Fibroblast of skin of back (primary cell): ENCODE data around the gene GRIK3.

Source experiments
- DNase-seq: peaks from one replicate; pipeline ENCODE4 v3.0.0-alpha.2; 2013

GRIK3 gene

DNA sequence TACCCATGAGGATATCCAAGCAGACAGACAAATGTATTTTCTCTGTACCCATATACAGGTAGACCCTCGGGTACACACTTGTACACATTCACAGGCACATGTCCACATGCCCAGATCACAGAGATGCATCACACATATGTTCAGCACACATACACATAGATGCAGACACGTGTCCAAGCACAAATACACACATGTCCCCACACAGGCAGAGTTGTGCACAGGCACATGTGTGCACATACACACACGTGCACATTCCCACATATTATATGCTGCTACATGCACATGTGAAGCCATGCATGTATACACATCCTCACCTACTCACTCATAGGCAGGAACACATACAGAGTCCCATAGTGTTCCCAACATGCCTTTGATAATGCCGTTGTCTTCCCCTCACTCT lies 219.5 kb downstream of the GRIK3 start:
- no peak for DNase-seq

GRCh38 chr1:36814083-36814482 lies 220.2 kb downstream of the GRIK3 start:
- no peak for DNase-seq

DNA sequence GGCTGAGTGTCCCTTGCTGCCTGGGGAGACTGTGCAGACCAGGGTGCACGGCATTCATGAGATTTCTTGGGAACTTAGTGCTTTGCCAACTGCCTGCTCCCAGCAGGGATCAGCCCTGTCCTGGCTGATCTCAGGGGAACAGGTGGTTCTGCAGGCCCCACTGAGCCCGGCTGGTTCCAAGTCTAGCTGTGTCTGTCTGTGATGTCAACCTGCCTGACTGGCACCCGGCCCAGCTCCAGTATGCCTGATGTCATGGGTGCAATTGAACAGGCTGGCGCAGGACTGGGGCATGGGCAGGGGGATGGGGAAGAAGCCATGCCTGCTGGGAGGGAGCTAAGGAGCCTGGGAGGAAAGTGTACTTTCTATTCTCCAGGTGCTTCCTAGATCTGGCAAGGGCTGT lies 227.1 kb downstream of the GRIK3 start:
- no peak for DNase-seq

DNA sequence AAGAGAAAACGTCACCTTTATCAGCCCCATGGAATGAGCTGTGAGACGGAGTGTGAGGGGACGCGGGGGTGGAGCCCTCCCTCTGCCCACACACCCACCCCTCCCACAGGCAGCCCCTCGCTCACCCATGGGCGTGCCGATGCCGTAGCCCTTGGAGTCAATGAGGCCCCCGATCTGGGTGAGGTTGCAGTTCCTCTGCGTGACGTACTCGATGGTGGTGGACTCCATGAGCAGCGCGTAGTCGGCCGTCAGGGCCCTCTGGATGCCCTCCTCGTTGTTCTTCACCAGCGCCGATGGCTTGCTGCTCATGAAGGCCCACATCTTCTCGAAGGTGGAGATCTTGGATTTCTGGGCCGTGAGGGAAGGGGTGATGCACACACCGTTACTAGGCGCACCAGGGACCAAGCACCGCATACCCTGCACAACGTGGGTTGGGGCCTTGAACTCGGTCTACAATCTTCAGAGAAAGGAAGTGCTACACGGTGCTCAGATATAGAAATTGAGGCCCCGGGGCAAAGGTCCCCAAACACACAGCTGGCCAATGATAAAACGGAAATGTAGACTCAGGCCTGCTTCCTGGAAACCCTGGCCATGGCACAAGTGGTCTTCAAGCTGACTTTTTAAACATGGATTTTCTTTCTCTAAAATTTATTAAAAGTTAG lies 228.2 kb downstream of the GRIK3 start:
- no peak for DNase-seq

- no peak for DNase-seq
These were observed 229.5 kb downstream of the GRIK3 start for GRCh38 chr1:36804669-36805314.

DNA sequence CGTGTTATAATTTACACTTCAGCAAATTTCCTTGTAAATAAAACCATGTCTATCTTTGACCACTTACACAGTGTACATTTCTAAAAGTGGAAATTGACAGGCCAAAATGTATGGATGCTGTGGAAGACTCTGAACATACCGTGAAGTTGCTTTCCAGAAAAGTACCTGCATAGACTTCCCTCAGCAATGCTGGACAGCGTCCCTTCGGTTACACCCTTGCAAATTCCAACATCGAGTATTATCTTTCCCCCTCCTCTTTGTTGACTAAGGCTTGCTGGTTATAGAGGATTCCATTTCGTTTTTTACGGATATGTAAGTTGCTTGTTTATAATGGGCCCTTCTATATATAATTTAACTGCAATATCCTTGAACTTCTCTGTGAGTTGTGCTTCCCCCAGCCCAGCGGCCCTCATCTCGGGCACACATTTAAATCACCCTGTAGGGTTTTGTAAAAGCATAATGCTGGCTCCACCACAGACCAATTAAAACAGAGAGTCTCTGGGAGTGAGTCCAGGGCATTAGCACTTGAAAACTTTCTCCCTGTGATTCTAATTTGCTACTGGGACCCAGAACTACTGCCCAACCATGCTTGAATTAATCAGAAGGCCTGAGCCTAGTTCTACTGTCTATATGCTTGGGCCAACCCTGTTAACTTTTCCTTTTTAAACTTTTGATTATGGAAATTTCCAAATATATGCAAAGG lies 230.3 kb downstream of the GRIK3 start:
- no peak for DNase-seq

- no peak for DNase-seq
These were observed 232.3 kb downstream of the GRIK3 start for GRCh38 chr1:36802018-36802417.

DNA sequence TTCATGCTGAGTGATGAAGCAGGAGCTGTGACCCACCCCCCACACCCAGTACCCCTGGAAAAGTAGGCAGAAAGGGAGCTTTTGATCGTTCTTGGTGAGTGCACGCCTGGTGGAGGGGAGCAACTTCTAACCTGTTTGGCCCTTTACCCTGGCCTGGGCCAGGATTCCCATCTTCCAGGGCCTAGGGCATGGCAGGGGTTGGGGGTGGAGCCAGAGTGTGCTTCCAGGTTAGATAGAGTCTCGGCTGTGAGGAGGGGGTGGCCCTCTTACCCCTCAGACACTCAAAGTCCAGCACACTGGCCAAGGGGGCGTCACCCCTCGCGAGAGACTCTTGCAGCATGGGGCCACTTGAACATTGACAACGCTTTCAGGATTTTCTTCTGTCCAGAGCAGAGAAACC lies 236.6 kb downstream of the GRIK3 start:
- DNase-seq: no peak

- DNase-seq: no peak
These were observed 237.6 kb downstream of the GRIK3 start for GRCh38 chr1:36796733-36797132.

- no peak for DNase-seq
These were observed 238.2 kb downstream of the GRIK3 start for GRCh38 chr1:36796106-36796590.

- no peak for DNase-seq
These were observed 239.9 kb downstream of the GRIK3 start for GRCh38 chr1:36794460-36794859.

- no peak for DNase-seq
These were observed 240.9 kb downstream of the GRIK3 start for GRCh38 chr1:36793452-36793851.

DNA sequence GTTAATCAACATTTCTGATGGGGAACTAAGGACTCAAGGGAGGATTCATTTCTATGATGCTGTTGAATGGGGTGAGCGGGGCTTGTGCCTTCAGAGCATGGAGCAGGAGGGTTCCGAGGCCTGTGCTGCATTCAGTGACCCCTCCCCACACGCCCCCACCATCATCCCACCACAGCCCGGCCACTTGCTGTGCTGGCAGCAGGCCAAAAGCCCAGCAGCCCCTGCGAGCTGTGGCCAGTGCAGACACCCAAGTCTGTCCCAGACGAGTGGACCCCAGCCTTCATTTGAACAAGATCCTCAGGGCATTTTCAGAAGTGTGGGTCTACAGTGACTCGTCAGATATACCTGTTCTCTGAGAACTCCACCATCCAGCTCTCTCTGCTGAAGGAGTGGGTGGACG lies 242.0 kb downstream of the GRIK3 start:
- no peak for DNase-seq

DNA sequence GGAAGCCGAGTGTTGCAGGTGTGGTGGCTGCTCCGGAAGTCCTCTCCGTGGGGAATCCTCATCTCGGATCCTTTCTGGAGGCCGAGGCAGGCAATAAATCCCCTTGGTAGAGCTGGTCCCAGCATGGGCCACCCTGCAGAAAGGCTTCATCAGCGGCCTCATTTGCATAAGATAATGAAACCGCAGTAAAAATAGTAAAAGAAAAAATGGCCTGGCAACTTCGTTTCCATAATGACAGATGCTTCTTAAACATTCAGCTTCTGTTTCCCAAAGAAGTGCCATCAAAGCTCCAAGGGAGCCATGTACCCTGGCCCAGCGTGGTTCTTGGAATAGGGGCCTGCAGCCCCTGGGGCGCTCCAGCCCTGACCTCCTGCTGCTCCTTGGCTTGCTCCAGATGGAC lies 244.1 kb downstream of the GRIK3 start:
- DNase-seq: no peak

DNA sequence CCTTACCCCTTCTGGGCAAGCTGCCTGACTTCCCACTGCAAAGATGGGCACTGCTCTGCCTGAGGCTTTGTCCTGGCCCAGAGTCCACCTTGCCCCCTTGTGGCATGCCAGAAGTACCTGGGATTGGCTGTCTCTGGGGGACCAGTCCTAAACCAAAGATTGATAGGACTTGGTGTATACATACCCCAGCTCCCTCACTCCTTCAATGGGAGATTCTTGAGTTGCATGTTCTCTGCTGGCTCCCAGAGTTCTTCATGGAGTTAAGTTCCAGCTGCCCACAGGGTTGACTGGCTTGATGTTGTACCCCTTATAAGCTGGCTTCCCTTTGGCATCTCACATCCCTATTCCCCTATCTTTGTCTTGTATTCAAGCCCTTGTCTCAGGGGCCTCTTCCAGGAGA lies 244.8 kb downstream of the GRIK3 start:
- no peak for DNase-seq

DNA sequence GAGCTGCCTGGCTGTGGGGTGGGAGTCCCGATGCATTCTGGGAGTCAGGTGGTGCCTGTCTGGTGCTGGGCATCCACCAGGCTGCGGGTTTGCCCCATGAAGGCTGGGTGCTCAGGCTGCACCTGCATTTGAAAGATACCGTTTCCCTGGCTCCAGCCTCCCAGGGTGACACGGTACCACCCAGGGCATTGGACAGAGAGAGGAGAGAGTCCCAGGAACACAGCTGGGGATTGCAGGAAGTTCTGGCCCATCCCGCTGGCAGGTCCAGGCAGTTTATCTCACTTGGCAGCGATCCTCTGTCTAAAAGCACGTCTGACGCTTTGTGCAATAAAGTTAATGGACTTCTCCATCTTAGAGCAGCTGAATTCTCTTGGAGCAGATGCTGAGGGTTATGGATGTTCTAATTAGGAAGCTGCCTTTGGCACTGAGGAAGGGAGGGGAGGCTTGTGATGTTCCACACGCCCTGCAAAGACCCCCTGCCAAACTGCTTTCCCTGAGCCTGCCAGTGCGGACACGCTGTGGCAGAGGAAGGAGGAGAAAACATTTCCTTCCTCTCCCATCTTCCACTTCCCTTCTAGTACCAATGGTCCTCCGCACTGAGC lies 246.9 kb downstream of the GRIK3 start:
- DNase-seq: no peak

GRCh38 chr1:36786425-36786824 lies 247.9 kb downstream of the GRIK3 start:
- no peak for DNase-seq

DNA sequence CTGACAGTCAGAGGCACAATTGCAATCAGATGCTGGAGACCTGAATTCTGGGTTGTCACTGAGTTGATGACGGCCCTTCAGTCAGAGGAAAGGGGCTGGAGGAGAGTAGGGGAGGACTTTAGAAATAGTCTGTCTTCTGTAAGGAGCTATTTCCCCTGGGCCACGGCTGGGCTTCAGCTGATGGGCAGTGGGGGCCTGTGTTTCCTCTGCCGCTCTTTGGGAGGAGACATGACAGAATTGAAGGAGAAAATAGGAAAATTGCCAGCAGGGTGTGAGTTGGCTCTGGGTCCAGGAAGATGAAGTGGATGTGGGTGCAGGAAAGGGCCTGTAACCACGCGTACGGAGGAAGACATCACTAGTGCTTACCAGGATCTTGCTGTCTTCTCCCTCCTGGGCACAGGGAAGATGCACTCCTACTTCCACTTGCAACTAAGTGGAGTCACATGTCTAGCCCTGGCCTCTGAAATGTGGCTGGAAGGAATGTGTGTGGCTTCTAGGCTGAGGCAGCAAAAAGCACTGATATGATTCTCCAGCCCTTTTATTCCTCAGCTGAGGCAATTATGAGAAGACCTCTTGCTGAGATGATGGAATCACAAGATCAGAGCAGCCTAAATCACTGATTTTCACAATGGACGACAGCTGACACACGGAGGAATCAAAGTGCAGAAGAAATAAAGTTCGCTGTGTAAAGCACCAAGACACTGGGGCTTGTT lies 250.0 kb downstream of the GRIK3 start:
- no peak for DNase-seq

- DNase-seq: no peak
These were observed 250.8 kb downstream of the GRIK3 start for GRCh38 chr1:36783475-36783874.

DNA sequence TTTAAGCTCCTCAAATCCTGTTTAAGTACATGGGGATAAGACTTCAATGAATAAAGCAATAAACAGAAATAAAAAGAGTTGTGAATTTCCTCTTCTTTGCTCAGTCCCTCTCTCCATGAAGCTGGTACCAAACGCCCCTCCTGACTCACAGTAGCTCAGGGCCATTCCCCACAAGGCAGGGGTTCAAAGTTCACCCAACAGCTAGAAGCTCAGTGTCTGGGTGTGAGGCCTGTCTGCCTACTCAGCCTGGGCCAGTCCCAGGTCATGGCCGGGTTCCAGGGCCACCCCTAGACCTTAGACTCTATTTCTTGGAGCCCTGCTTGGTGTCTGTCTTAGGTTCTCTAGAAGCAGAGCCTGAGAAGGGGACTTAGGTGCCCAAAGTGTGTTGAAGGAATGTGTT lies 251.5 kb downstream of the GRIK3 start:
- DNase-seq: no peak

DNA sequence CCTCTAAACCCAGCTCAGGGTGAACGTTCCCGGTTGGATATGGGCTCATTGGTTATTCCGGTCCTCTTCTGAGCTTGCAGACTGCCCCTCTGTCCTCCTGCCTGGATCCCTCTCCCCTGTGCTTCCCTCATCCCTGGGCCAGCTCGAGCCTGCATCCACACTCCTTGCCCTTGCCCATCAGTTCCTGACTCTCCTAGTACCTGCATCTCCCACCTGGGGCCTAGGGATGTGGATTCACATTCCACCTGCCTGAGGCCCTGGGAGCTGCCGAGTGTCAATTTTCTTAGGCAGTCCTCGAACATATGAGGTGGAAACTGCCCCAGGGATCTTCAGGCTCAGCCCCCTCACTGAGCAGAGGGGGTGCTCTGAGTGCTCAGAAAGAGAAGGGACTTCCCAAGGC lies 252.2 kb downstream of the GRIK3 start:
- DNase-seq: no peak

GRCh38 chr1:36781098-36781497 lies 253.2 kb downstream of the GRIK3 start:
- DNase-seq: no peak

GRCh38 chr1:36778740-36779139 lies 255.6 kb downstream of the GRIK3 start:
- no peak for DNase-seq
